Glomerular endothelial cell (primary cell): ENCODE measurements around the gene TRAIP. TPM values are rescaled to one million over a fixed set of nuclear protein-coding genes. Genes with fewer than 3 reads are reported as not detected.
"Not testable (repeated sequence)": the region's sequence is repeated elsewhere in the genome, so short reads cannot be mapped to it uniquely, and the experiment has no call there.

ENCODE experiments used
- DNase-seq: peaks from one replicate; pipeline ENCODE4 v3.0.0-alpha.2; 2011; ENCODE audit warnings: low read depth, low spot score; ENCODE audit errors: extremely low read depth
- total RNA-seq: library from RNA; depleted of rRNA; stranded (reverse); fragments of >200 nt; gene quantifications from 2 replicates; pipeline ENCODE4 v1.2.3, GENCODE V29; 2015

TRAIP gene
- total RNA-seq, 1 donor from 2014 or later = 5.2 TPM

DNA sequence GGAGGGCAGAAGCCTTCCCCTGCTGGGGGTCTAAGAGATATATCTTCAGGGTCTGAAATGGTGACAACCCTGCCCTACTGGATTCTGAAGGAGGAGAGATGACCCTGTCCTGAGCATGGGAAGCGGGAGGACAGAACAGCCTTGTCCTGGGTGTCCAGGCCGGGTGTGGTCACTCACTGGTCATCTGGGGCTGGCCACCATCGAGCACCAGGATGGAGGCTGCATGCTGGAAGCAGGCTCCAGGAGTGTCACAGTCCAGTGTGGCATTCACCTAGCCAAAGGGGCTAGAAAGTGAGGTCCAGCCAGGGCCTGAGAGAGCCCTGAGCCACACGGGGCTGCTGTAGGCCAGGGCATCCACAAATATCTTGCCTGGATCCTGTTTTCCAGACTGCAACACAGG, 61.9 kb downstream of the TRAIP start:
- no peak for DNase-seq

DNA sequence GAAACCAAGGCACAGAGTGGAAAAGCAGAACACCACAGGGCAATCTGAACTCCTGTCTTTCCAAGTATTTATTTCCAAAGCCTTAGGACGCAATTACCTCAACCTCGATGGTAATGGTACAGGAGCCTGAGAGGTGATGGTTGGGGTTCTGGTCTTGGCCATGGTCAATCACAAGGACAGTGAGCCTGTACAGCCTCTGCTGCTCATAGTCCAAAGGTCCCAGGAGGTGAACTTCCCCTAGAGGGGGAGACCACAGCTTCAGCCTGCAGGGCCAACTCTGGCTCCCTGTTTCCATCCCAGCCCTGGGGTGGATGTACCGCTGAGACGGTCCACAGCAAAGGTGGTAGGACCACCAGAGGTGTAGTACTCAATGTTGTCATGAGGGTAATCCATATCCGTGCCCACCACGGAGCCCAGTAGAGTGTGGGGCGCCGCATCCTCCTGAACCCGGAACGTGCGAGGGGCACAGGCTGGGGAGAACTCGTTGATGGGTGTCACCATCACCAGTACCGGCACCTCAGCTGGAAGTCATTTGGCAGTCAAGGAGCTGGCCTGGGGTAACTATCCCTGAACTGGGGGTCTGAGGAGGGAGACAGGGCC, 62.8 kb downstream of the TRAIP start:
- DNase-seq = no peak

DNA sequence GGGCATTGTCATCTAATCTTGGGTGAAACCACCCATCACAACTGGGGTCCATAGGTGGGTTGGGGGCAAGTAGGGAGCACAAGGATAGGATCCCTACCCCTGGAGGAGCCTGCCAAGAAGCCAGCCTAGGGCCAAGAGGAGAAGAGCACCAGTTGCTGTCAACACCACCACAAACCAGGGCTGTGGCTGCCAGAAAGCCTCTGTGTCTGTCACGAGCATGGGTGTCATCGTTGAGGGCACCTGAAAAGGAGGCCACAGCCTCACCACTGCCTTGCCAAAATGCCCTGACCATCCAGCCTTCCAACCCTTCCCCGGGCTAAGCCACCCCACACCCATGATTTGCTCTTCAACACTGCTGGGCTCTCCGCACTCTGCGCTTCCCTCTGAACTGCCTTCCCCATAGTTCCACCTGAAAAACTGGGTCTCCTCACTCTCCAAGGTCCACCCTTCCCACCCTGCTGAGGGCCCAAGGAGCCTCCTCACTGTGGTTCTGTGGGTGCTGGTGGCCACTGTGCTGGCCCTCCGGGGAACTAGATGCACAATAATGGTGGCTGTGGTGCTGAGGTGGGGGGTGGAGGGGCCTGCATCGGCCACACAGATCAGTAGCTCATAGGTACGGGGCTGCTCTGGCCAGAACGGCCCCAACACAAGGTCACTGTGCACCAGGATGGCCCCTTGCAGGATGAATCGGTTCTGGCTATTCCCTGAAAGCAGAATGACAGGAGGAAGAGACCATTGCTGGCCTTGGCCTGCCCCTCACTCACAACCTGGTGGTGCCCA, 63.8 kb downstream of the TRAIP start:
- DNase-seq = no peak

DNA sequence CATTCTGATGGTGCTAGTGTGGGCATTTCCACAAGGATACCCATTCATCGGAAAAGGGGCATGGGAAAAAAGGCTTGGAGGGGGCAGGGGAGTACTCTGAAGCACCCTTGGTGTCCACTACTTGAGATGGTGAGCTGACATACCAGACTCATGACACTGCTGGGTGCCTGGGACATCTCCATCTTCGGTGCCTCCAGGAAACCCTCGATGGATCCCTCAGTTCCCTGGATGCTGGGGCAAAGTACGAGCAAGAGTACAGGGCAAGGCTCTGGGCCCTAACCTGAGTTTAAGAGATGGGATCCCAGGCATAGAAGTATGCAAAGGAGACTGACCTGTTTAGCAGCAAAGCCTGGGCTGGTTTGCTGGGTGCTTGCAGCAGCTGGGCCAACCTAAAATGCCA, 64.8 kb downstream of the TRAIP start:
- DNase-seq = no peak

DNA sequence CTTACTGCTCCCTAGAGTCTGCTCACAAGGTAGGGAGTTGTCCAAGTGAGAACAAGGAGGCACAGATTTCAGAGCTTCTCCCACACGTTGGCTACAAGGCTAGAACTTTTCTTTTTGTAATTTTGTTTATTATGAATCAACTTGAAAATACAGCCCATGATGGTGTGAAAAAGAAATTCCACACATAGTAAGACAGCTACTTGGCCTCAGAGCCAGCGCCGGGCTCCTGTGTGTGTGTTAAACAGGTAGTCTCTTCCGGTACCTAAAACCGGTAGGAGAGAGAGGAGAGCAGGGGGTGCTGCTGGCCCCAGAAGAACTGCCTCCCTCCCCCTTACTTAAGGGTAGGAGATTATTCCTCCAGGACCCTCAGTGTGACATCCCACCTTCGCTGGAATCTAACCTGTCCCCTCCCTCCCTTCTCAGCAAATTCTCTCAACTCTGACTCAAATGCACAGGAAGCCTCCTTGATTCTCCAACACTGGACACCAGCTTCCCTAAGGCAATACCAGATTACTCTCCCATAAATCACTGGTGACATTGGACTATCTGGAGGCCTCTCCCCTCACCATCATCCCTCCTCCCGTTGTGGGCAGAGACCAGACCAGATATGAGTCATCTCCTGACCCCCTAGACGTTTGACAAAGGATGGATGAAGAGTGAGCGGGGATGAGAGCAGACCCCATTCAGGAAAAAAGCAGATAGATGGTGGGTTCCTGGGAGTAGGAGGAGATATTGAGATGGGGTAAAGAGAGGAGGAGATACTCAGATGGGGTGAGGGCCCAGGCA, 65.5 kb downstream of the TRAIP start:
- DNase-seq = no peak

DNA sequence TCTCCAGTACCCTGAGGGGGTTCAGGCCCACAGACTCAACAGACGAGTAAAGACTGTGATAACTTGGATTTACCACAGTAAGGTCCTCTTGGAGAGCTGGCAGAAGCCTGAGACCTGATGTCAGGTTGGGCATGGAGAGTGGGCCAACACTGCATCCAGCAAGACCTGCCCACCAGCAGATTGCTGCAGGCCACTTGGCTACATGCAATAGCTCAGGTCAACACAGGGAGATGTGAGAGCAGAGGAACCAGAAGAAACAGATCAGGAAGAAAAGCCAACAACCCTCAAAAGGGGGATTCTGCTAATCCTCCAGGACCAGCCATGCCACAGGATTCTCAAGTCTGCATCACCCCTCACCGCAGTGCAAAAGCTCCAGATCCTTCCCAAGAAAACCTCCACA, 68.3 kb downstream of the TRAIP start:
- DNase-seq = no peak

DNA sequence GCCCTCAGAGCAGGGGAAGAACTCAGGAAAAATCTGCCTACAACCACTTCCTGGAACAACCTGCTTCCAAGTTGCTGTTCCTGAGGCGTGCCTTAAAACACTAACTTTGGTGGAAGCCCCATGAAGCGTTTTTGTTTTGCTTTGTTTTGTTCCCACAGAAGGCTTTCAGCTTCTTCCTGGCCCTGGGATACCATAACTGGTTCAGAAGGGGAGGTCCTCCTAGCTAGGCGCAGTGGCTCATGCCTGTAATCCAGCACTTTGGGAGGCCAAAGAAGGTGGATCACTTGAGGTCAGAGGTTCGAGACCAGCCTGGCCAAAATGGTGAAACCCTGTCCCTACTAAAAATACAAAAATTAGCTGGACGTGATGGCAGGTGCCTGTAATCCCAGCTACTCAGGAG, 68.8 kb downstream of the TRAIP start:
- no peak for DNase-seq

DNA sequence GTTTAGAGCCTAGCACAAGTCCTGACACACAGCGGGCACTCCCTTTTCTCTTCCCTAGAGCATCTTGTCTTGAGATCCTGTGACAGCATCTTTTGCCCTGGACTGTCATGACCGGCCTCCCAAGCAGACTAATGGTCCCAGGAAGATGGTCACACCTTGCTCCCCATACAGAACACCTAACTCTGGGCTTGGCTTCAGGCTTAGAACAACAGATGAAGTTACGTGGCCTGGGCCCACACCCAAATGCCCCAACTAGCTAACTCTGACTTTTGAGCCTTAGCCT, 69.2 kb downstream of the TRAIP start:
- no peak for DNase-seq

DNA sequence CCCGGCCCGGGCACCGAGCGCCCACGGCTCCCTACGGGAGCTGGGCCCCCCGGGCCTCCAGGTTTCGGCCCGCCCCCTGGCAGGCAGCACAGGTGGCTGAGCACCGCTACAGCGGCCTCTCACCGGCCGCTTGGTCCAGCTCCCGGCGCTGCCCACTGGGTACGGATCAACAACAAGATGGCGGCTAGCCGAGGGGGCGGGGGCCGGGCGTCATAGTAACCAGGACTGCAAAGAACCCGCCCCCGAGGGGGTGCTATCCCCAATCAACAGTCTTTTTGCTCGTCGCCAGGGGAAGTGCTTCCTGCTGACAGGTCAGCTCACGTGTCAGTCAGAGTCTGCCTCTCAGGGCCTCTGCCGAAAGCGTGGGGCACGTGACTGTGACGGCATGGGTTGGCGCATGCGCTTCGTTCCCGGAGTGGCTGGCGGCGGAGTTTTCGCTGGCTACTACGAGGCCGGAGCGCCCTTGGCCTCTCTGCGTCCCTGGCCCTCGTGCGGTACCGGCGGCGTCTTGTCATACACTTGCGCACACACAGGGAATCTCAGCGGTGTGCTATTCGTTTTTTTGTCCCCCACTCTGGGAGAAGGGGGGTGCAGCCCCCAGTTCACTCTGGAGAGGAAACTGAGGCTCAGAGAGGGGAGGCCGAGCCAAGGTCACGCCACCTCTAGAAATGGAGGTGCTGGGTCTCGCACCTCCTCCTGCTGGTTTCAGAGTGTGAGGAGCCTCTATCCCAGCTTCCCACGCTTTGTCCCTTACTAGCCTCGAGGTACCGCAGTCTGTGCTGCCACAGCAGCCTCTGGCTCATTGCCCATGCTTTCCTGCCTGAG, 69.8 kb downstream of the TRAIP start, which contains the start of gene IP6K1:
TSS of gene IP6K1 (minus strand) at position 186 of the 825 bp plus-strand sequence. CDS start 38,502 bp downstream, outside the sequence.
- peak; percentile 98 for DNase-seq

DNA sequence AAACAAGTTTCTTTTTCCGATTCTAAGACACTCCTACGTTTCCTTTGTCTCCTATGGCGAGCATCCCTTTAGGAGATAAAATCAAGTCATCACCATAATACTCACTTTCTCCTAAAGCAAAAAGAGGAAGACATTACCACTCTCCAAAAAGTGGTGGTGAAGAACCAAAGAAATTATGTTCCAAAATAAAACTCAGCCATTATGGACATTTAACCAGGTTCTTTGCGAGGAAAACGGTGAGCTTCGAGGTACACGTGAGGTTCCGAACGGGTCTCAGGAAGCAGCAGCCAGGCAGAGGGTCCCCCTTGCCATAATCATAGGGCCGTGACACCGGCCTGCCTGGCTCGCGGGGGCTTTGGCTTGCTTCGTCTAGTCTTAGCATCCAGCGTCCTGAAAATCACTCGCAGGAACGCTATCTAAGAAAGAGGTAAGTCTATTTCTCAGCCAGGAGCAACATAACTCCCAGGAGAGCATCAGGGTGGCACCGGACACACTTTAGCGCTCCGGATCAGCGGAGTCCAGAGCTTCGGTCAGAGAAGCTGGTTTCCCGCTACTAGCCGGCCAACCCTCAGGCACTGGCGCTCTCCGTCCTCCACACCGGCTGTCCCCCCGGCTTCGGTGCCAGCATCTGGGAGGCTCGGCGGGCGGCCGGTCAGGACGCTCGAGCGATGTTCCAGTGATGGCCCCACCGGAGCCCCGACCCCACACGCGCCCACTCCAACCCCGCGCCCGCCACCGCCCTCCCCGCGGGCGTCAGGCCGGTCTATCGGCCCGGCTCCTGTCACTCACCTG, 70.6 kb downstream of the TRAIP start:
- no peak for DNase-seq

DNA sequence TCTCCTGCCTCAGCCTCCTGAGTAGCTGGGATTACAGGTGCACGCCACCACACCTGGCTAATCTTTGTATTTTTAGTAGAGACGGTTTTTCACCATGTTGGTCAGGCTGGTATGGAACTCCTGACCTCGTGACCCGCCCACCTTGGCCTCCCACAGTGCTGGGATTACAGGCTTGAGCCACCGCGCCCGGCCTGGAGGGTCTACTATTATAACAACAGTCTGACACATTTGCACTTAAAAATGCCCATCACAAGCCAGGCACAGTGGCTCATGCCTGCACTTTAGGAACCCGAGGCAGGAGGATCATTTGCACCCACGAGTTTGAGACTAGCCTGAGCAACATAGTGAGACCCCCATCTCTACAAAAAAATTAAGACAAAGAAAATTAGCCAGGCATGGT, 74.1 kb downstream of the TRAIP start:
- not testable (repeated sequence) for DNase-seq

DNA sequence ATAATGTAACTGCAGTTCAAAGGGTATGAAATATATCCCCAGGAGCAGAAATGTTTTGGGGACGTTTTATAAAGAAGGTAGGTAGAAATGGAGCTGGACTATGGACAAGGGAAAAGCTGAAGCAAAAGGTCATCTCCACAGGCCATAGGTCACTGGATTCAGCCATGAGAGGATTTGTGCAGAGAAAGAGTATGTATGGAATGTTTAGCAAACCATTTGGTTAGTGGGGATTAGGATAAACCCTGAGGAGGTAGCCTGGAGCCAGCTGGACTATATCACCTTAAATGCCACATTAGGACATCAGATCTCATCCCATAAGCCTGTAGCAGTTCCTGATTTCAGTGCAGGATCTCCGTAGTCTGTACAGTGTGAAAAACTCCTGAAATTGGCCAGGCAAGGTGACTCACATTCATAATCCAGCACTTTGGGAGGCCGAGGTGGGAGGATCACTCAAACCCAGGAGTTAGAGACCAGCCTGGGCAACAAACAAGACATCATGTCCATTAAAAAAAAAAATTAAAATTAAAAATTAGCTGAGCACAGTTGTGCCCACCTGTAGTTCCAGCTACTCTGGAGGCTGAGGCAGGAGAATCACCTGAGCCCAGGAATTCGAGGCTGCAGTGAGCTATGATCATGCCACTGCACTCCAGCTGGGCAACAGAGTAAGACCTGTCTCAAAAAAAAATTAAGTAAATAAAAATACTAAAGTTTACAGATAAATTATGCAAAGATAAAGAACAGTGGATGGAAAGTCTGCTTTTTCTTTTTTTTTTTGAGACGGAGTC, 74.8 kb downstream of the TRAIP start:
- DNase-seq = no peak

DNA sequence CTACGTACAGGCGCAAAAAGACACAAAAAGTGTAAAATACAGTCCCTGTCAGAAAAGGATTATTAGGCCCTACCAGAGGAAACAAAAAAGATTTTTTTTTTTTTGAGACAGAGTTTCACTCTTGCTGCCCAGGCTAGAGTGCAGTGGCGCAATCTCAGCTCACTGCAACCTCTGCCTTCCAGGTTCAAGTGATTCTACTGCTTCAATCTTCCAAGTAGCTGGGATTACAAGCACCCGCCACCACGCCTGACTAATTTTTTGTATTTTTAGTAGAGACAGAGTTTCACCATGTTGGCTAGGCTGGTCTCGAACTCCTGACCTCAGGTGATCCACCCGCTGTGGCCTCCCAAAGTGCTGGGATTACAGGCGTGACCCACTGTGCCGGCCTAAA, 75.4 kb downstream of the TRAIP start:
- DNase-seq = not testable (repeated sequence)

DNA sequence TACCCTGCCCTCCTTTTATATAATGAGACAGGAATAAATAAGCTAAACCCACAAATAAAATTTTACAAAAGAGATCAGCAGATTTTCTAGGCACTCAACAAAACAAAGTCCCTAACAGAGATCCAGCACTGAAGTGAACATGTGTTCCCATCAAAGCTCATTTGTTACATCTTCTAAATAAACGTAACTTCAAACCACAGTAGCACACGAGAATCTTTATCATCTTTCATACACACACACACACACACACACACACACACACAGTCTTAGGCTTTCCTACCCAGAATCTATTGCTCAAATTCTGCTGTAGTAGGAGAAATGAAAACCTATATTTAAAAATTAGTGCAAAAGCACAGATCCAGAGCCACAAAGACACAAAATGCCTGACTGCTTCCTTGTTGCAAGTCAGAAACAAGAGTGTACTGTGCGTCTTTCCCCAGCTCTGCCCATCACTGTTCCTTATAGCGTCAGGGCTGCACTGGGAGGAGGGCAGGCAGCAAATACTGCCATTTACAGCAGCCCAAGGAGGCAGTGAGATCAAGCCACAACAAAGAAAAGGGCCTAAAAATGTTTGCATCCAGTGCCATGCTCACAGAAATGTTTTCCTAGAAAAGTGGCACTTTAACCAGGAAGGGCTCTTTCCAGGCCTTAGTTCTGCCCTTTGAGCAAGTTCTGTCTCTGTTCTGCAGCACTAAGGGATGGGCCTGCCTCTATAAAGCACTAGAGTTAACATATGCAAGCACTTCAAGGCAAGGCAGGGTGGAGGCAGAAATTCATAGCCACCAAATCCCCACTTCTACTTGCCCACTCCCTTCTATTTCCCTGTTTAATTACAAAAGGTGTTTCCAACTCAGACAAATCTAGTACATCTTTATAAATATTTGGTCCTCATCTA, 76.0 kb downstream of the TRAIP start:
- no peak for DNase-seq

DNA sequence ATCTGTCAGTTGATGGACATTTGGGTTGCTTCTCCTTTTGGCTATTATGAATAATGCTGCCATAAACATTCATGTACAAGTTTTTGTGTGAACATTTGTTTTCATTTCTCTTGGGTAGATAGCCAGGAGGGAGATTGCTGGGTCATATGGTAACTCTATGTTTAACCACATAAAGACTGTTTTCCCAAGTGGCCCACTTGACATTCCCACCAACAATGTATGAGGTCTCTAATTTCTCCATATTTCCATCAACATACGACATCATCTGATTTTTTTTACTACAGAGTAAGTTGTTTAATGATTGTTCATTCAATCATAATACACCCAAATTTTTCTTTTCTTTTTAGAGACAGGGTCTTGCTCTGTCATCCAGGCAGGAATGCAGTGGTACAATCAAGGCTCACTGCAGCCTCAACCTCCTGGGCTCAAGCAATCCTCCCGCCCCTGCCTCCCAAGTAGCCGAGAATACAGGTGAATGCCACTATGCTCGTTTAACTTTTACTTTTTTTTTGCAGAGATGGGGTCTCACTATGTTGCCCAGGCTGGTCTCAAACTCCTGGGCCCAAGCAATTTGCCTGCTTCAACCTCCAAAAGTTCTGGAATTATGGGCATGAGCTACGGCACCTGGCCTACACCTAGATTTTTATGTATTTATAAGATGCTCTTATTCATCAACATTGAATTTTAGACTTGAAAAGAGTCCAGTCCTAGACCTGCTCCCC, 76.8 kb downstream of the TRAIP start:
- DNase-seq = no peak
